A673 (cell line): ENCODE data around the gene ADAMTSL2.

Source experiments
- CTCF ChIP-seq: fragments of 300-800, 200-600 bp; sonication (generic); conservative IDR thresholded peaks from 2 replicates; pipeline ENCODE4 v1.5.1; 2017; ENCODE audit warnings: low read depth, mild to moderate bottlenecking, antibody characterized with exemption, low read length, moderate library complexity, mixed read lengths
- EZH2 ChIP-seq: fragments of 200-600 bp; sonication (generic); IDR thresholded peaks from 2 replicates; pipeline ENCODE4 v1.6.1; 2017; ENCODE audit warnings: borderline replicate concordance, low read depth, mild to moderate bottlenecking, mixed read lengths, antibody characterized with exemption, low read length; ENCODE audit not compliant: poor library complexity, severe bottlenecking

GRCh38 chr9:133494636-133495326 lies 39.7 kb upstream of the ADAMTSL2 start:
- no peak for TF ChIP-seq CTCF
- no peak for TF ChIP-seq EZH2
